Measurements from ENCODE around the gene ZNF366. TPM values are rescaled to one million over a fixed set of nuclear protein-coding genes. Genes with fewer than 3 reads are reported as not detected.

ZNF366 gene
- polyA plus RNA-seq (2013, experiment 1 of 2; ENCODE audit: insufficient read length), result not detected
- 0.02 TPM for polyA plus RNA-seq (2013, experiment 2 of 2; ENCODE audit: insufficient read length)

- no peak for DNase-seq
Measured at GRCh38 chr5:72507231-72507906, at the start of gene ZNF366. Gene ZNF366 (minus strand): TSS chr5:72507410. CDS start chr5:72461496, 45,914 bp downstream.

- DNase-seq, result peak; percentile 78
Measured at GRCh38 chr5:72556351-72557166, 49.3 kb upstream of the ZNF366 start.

GRCh38 chr5:72555871-72556270 lies 48.7 kb upstream of the ZNF366 start:
- no peak for DNase-seq

- DNase-seq, result no peak
Measured at GRCh38 chr5:72554897-72555296, 47.7 kb upstream of the ZNF366 start.

GRCh38 chr5:72552041-72552557 lies 44.9 kb upstream of the ZNF366 start:
- DNase-seq, result peak; percentile 92

GRCh38 chr5:72550595-72550994 lies 43.4 kb upstream of the ZNF366 start:
- DNase-seq, result no peak

GRCh38 chr5:72543811-72544210 lies 36.6 kb upstream of the ZNF366 start:
- peak; percentile 40 for DNase-seq

GRCh38 chr5:72543365-72543764 lies 36.2 kb upstream of the ZNF366 start:
- peak; percentile 84 for DNase-seq

- no peak for DNase-seq
Measured at GRCh38 chr5:72542695-72543094, 35.5 kb upstream of the ZNF366 start.

GRCh38 chr5:72541501-72542225 lies 34.5 kb upstream of the ZNF366 start:
- DNase-seq, result no peak

- DNase-seq, result no peak
Measured at GRCh38 chr5:72540759-72541438, 33.7 kb upstream of the ZNF366 start.

- no peak for DNase-seq
Measured at GRCh38 chr5:72539726-72540125, 32.5 kb upstream of the ZNF366 start.

GRCh38 chr5:72539038-72539437 lies 31.8 kb upstream of the ZNF366 start:
- no peak for DNase-seq

GRCh38 chr5:72537166-72537565 lies 30.0 kb upstream of the ZNF366 start:
- no peak for DNase-seq

GRCh38 chr5:72531496-72532190 lies 24.4 kb upstream of the ZNF366 start:
- DNase-seq, result no peak

GRCh38 chr5:72530196-72530595 lies 23.0 kb upstream of the ZNF366 start:
- DNase-seq, result no peak

GRCh38 chr5:72529383-72529782 lies 22.2 kb upstream of the ZNF366 start:
- no peak for DNase-seq

- peak; percentile 82 for DNase-seq
Measured at GRCh38 chr5:72525816-72526215, 18.6 kb upstream of the ZNF366 start.

GRCh38 chr5:72523960-72524582 lies 16.9 kb upstream of the ZNF366 start:
- peak; percentile 77 for DNase-seq

GRCh38 chr5:72522607-72523006 lies 15.4 kb upstream of the ZNF366 start:
- DNase-seq, result no peak

- DNase-seq, result no peak
Measured at GRCh38 chr5:72519111-72519510, 11.9 kb upstream of the ZNF366 start.
